Measurements from ENCODE around the gene SPACDR.
A peak's percentile ranks its signal among the peaks of the same experiment; 100 is the strongest.
"Not testable (repeated sequence)": the region's sequence is repeated elsewhere in the genome, so short reads cannot be mapped to it uniquely, and the experiment has no call there.

The SPACDR gene

DNA sequence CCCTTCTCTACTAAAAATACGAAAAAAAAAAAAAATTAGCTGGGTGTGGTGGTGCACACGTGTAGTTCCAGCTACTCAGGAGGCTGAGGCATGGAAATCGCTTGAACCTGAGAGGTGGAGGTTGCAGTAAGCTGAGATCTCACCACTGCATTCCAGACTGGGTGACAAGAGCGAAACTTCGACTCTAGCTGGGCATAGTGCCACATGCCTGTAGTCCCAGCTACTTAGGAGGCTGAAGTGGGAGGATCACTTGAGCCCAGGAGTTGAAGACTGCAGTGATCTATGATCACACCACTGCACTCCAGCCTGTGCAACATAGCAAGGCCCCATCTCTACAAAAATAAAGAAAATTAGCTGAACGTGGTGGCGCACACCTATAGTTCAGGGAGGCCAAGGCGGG lies 1.2 kb upstream of the SPACDR start:
- no peak for DNase-seq

DNA sequence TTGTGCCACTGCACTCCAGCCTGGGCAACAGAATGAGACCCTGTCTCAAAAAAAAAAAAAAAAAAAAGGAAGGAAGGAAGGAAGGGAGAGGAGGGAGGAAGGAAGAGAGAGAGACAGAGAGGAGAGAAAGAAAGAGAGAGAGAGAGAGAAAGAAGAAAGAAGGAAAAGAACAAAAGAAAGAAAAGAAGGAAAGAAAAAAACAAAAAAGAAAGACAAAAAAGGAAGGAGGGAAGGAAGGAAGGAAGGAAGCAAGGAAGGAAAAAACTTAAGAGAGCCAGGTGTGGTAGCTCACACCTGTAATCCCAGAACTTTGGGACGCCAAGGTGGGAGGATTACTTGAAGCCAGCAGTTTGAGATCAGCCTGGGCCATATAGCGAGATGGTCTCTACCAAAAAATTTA lies 731 bp upstream of the SPACDR start:
- DNase-seq: no peak

DNA sequence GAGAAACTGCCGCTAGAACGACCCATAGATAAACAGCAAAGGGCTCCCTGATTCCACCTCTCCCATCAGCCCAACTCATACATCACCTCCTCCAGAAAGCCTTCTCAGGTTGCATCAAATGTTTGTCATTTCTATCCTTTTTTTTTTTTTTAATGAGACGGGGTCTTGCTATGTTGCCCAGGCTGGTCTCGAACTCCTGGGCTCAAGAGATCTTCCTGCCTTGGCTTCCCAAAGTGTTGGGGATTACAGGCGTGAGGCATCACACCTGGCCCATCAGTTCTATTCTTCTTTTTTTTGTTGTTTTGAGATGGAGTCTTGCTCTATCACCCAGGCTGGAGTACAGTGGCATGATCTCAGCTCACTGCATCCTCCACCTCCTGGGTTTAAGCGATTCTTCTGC lies 7.0 kb downstream of the SPACDR start:
- DNase-seq: no peak

DNA sequence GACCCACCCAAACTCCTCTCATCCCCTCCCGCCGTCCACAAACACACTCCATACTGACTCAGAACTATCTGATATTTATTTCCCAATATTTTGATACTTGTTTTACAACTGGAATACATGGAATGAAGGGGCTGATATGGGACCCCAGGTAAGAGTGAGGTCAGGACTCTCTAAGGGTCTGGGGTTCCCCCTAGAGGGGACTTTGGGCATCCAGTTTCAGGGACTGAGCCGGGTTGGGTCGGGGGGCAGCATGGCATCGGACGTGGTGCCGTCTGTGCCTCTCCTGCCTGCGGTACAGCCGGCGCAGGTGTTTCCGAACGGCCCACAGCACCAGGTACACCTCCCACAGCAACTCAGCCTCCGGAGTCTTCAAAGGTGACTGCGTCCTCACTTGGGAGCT lies 7.5 kb downstream of the SPACDR start:
- DNase-seq: no peak

DNA sequence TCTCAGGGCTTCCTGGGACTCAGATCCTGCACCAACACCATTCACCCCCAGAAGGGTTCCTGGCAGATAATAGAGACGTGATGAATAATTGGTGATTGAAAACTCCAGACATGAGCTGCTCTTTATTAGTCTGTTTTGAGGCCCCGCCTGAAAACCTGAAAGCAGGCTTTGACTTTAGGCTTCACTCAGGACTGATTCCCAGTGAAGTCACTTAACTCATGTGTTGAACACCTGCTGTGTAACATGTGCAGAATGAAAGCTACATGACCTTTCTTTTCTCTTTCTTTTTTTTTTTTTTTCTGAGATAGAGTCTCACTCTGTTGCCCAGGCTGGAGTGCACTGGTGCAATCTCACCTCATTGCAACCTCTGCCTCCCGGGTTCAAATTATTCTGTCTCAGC lies 8.9 kb downstream of the SPACDR start:
- DNase-seq: no peak

DNA sequence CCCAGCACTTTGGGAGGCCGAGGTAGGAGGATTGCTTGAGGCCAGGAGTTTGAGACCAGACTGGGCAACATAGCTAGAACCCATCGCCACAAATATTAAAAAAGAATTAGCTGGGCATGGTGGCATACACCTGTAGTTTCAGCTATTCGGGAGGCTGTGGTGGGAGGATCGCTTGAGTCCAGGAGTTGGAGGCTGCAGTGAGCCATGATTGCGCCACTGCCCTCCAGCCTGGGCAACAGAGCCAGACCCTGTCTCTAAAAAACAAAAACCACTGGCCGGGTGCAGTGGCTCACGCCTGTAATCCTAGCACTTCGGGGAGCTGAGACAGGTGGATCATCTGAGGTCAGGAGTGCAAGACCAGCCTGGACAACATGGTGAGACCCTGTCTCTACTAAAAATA lies 10.2 kb downstream of the SPACDR start:
- DNase-seq: not testable (repeated sequence)

DNA sequence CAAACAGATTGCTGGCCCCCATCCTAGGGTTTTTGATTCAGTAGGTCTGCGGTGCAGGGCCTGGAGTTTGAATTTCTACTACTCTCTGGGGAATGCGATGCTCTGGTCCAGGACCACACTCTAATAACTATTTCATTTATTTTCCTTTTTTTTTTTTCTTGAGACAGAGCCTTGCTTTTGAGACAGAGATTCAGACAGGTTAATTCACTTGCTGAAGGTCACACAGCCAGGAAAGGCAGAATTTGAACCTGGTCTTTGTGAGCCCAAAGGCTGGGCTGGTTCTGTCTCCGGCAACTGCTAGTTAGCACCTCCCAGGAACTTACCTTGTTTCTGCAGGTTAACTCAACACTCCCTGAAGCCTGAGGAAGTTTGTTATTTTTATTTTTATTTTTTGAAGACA lies 11.5 kb downstream of the SPACDR start:
- DNase-seq: no peak

DNA sequence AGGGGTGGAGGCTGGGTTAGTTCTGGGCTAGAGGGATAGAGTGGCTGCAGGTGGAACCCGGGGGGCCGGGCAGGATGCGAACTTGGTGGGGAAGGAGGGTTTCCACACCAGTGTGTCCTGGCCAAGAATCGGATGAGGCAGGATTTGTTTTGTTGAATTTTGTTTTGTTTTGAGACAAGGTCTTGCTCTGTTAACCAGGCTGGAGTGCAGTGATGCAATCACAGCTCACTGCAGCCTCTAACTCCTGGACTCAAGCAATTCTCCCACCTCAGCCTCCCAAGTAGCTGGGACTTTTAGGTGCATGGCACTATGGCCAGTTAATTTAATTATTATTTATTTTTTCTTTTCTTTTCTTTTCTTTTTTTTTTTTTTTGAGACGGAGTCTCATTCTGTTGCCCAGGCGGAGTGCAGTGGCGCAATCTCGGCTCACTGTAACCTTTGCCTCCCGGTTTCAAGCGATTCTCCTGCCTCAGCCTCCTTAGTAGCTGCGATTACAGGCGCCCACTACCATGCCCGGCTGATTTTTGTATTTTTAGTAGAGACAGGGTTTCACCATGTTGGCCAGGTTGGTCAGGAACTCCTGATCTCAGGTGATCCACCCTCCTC lies 14.8 kb downstream of the SPACDR start:
- no peak for DNase-seq

DNA sequence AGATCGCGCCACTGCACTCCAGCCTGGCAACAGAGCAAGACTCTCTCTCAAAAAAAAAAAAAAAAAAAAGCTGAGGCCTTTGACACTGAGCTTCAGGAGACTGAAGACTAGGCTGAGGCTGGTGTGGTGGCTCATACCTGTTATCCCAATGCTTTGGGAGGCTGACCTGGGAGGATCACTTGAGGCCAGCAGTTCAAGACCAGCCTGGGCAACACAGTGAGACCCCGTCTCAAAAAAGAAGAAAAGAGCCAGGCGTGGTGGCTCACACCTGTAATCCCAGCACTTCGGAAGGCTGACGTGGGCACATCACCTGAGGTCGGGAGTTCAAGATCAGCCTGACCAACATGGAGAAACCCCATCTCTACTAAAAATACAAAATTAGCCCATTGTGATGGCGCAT lies 16.7 kb downstream of the SPACDR start:
- not testable (repeated sequence) for DNase-seq

DNA sequence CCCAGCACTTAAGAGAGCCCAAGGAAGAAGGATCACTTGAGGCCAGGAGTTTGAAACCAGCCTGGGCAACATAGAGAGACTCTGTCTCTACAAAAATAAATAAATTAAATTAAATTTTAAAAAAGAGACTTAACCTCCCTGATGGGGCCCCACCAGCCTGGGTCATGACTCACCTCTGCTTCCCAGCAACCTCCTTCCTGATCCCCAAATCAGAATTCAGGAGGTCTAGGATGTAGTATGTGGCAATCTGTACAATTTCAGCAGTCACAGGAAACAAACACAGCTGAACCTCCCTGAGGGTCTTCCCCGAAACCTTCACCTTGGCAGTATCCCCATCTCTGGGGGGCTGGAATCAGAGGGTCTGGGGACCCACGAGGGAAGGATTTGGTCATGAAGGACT lies 18.0 kb downstream of the SPACDR start:
- no peak for DNase-seq

DNA sequence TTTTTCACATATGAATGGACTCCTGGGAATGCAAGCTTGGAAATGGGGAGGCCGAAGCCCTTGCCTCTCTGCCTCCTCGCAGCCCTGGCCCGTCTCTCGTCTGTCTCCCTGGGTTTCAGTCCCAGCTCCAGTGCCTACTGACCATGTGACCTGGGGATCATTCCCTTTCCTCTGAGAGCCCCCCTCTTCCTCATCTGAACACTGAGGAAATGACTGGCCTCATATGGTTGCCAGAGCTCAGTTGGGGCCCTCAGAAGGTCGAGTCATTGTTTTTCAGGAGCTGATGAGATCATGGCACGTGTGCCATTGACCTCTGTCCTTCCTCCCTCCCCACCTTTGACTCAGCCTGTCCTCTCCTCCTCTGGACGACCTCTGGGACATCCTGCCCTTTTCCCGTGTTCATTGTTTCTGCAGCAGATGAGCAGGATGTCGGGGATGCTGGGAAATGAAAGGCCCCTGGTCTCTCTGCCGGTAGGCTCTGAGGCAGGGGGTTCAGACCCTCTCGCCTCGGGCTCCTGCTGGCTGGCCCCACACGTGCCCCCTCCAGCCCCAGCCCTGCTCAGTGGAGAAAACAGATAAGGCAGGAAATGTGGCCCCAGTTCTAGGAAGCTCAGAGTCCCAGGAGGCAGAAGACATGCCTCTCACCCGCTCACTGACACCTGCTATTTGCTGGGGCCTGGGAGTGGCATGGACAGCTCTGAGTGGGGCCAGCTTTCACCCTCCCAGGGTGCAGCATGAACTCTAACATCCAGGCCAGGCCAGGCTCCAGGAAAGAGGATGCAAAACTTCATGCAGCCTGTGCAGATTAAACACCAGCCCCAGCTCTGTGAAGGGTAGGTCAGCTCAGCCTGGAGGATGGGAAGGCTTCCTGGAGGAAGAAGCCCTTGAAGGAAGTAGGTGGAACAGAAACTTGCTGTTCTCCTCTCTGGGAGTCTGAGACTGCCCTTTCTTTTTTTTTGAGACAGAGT lies 19.5 kb downstream of the SPACDR start:
- DNase-seq: no peak

DNA sequence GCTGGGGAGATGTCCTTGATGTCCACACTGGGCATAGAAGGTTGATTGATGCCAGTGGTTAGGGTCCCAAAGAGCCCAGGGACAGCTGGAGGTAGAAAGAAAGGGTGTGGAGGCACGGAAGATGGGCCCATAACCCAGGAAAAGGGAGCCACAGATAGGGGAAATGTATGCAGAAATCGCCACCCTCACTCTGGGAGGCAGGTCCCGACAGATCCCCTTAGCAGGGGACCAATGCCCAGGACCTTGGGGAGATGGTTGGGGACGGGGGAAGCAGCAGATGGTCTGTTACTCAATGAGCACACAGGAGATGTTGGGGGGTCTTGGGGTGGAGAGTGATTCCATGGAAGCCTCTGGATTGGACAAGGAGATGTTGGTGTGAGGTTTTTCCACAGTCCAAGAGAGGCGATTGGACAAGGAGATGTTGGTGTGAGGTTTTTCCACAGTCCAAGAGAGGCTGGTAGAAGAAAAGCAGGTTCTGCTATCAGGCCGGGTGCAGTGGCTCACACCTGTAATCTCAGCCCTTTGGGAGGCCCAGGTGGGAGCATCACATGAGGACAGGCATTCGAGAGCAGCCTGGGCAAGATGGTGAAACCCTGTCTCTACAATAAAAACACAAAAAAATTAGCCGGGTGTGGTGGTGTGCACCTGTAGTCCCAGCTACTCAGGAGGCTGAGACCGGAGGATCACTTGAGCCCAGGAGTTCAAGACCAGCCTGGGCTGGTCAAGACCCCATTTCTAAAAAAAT lies 20.8 kb downstream of the SPACDR start:
- DNase-seq: no peak

DNA sequence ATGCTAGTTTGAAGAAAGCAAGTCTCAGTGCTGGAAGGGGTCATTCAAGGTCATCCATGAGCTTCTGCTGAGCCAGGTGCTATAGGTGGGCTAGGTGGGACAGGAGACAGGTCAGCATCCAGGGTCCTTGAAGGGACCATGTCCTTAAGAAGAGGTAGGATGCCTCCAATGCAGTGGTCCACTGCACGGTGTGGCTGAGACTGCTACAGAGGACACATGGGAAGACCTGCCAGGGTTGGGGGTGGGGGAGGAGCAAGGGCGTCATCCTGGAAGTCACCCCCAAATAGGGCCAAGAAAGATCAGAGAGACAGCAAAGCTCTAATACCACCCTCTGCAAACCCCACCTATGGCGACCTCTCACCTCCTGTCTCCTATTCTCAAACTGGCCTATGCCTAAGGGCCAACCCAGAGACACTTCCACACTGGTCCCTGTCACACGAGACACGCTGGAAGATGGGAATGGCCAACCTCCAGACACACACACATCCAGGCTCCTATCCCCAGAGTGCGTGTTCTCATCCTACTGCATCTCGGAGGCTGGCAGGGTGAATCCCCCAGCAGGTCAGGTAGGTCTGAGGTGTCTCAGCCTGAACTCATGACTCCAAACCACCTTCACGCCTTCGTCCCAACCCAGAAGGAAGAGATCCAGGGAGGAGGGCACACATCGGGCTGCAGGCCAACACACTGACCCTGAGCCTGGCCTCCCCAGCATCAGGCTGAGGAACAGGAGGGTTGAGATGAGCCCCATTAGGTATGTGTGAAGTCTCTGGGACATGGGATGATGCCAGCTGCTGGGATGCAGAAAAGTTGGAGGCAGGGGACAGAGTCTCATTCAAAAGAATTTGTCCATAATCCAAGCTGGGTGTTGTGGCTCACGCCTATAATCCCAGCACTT lies 22.2 kb downstream of the SPACDR start:
- DNase-seq: no peak

DNA sequence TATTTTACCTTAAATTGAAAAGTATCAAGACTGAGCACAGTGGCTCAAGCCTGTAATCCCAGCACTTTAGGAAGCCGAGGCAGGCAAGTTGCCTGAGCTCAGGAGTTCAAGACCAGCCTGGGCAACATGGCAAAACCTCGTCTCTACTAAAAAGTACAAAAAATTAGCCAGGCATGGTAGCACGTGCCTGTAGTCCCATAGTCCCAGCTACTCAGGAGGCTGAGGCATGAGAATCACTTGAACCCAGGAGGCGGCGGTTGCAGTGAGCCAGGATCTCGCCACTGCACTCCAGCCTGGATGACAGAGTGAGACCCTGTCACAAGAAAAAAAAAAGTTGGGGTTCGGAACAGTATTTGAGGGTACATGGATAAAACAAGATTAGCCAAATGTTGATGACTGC lies 24.8 kb downstream of the SPACDR start:
- not testable (repeated sequence) for DNase-seq

DNA sequence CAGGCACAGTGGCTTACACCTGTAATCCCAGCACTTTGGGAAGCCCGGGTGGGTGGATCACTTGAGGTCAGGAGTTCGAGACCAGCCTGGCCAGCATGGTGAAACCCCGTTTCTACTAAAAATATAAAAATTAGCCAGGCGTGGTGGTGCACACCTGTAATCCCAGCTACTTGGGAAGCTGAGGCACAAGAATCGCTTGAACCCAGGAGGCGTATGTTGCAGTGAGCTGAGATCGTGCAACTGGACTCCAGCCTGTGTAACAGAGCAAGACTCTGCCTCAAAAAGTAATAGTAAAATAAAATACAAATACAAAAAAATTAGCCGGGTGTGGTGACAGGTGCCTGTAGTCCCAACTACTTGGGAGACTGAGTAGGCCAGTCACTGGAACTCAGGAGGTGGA lies 25.3 kb downstream of the SPACDR start:
- not testable (repeated sequence) for DNase-seq

DNA sequence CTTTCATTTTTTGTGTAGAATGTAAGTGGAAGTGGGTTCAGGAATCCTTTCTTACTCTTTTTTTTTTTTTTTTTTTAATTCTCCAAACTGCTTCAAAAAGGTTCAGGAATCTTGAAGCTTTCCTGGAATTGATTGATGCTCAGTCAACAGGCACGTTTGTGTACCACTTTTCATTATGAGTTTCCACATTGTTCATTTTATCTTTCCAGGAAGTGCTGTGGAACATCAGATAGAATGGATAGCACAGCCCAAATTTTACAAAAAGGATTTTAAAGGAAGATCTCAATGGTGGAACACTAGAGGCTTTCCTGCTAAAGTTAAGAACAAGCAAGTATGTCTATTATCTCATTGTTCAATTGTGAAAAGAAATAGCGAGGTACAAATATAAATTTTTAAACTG lies 25.9 kb downstream of the SPACDR start:
- DNase-seq: no peak

DNA sequence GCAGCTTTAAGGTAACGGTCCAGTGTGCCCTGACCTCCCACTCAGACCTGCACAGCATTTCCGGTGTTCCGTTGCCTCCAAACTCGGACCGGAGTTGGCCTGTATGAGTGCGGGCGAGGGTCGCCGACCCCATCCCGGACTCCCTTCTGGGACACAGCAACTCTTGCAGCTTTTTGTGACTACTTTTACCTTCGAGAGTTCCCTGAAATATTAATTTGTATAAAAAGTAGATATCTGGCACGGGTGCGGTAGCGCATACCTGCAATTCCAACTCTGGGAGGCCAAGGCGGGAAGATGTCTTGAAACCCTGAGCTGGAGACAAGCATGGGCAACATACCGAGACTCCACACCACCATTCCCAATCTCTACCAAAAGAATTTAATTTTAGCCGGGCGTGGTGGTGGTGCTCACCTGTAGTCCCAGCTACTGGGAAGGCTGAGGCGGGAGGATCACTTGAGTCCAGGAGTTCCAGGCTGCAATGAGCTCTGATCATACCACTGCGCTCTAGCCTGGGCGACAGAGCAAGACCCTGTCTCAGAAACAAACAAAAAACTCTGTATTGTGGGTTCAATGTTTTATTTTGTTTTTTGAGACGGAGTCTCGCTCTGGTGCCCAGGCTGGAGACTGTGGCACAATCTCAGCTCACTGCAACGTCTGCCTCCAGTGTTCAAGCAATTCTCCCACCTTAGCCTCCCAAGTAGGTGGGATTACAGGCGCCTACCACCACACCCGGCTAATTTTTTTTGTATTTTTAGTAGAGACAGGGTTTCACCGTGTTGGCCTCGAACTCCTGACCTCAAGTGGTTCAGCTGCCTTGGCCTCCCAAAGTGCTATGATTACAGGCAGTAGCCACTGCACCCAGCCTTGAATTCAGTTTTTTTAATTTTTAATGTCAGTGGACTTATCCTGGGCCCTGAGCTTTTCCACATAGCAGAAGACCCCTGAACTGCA lies 26.6 kb downstream of the SPACDR start:
- no peak for DNase-seq

DNA sequence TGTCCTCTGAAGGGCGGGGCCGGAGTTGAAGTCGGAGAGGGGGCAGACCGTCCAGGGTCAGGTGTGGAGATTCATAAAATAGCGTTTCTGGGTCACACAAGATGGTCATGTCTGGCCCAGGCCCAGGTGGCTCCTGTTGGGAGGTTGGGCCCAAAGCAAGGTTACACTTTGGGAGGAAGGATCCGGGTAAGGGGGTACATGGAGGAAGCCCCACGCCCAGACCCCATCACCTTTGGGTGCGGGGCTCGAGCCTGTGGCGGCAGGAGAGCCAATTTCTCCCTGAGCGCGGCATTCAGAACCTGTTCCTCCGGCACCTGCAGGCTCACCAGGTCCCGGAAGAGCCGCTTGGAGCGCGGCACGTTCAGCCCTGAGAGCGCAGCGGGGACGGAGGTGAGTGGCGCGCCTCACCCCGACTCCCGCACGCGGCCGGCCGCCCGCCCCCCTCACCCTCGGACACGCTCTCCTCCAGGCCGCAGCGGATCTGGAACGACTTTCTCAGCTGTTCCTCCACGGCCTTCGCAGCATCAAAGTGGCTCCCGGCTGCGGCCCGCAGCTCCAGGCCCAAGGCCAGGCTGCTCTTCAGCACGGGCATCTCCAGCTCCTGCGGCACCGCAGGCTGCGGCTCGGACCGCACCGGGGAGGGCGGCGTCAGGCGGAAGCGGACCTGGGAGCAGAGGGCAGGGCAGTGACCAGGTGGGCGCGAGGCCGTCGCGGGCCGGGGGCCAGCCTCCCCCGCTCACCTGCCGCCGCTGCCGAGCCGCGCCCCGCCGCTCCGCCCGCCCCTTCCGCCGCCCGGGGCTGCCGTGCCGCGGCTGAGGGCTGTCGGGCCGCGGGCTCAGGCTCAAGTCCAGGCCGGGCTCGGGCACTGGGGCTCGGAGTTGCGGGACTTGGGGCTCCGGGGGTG lies 28.4 kb downstream of the SPACDR start:
- peak; percentile 51 for DNase-seq

DNA sequence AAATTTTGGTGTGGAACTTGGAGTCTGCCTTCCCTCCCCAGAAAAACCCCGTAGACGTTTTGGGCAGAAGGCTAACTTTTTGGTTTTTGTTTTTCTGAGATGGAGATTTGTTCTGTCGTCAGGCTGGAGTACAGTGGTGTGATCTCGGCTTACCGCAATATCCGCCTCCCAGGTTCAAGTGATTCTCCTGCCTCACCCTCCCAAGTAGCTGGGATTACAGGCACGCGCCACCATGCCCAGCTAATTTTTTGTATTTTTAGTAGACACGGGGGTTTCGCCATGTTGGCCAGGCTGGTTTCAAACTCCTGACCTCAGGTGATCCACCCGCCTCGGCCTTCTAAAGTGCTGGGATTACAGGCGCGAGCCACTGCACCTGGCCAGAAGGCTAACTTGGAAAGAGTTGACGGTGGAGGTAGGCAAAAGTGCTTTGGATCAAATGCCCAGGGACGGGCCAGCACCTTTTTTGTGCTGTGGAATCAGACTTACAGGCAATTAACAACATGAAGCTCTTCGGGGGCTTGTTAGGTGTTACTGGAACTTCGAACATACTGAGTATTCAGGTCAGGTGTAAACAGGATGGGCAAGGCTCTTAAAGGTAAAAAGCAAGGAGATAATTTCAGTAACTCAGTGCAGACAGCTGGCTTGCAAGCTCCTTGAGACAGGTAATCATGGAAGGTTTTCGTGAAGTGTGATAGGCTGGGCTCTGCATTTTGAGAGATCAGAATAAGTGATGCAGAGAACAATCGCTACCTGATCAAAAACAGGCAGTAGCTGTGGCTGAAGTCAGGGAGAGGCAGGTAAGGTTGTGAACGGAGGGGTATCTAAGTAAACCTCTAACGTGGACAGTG lies 29.5 kb downstream of the SPACDR start:
- DNase-seq: peak; percentile 26
